ENCODE results near the gene PPARG.

- TF ChIP-seq HES4 (CRISPR knock-in tag; IDR thresholded peaks at IDR 0.05; ENCODE audit: borderline replicate concordance), result no peak
- TF ChIP-seq MYC (CRISPR knock-in tag; IDR thresholded peaks at IDR 0.05; ENCODE audit: borderline replicate concordance), result no peak
- no peak for TF ChIP-seq ELF1 (CRISPR knock-in tag; IDR thresholded peaks at IDR 0.05)
- TF ChIP-seq ZBTB8A (CRISPR knock-in tag; IDR thresholded peaks at IDR 0.05; ENCODE audit: borderline replicate concordance, low read depth), result no peak
- TF ChIP-seq CCAR2 (optimal IDR thresholded peaks at IDR 0.05; ENCODE audit: low read depth, low read length), result no peak
Observed at GRCh38 chr3:12400616-12401194, 111.8 kb downstream of the PPARG start.

Measured in HepG2 (cell line).